B cell (primary cell): ENCODE data around the gene LRRC8D.

Source experiments
- CTCF ChIP-seq: fragments of 200-600 bp; IDR thresholded peaks from one replicate; pipeline ENCODE4 v1.8.0; 2022; ENCODE audit warnings: antibody characterized with exemption, mild to moderate bottlenecking
- EZH2 ChIP-seq: IDR thresholded peaks from 2 replicates; pipeline ENCODE4 v1.6.1; 2012; ENCODE audit warnings: borderline replicate concordance, low read depth, mild to moderate bottlenecking, moderate library complexity, low read length; ENCODE audit not compliant: insufficient read depth, poor library complexity, severe bottlenecking

- no peak for TF ChIP-seq CTCF
- no peak for TF ChIP-seq EZH2
These were observed 141.9 kb downstream of the LRRC8D start for GRCh38 chr1:89962742-89963075.
